Panc1 (cell line): ENCODE data around the gene CREB5.

Experiments
- CTCF ChIP-seq: fragments of 450-650 bp; IDR thresholded peaks from 2 replicates; pipeline ENCODE4 v1.5.1; 2017; ENCODE audit warnings: mild to moderate bottlenecking
- REST ChIP-seq, 2 experiments: IDR thresholded peaks; 2 replicates each; pipeline ENCODE4 v1.6.1; 2011 to 2012; ENCODE audit warnings: low read depth in 2 of 2, control low read depth in 1 of 2, low read length in 1 of 2, mild to moderate bottlenecking in 1 of 2, moderate library complexity in 1 of 2; ENCODE audit not compliant: insufficient read depth in 1 of 2
- TCF7L2 ChIP-seq: IDR thresholded peaks from 2 replicates; pipeline ENCODE4 v1.6.1; 2011; ENCODE audit warnings: mild to moderate bottlenecking, low read depth, low read length, inconsistent platforms

DNA sequence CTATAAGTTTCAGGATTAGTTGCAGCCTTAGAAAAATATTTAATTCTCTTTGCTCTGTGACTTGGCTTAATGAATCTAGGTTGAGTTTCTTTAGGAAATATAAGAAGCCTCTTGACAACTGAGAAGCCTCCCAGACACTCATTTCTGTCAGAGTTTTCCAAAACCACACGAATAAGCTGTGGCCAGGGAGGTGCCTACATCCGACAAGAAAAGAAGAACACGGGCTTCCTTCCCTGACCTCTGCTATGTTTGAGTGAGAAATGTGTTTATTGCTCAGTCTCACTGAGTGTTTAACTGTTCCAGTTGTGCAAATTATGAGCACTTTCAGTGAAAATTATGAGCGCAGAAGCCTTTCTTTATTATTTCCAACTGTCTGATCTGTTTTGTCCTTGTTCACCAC lies 440.8 kb downstream of the CREB5 start:
- TF ChIP-seq CTCF (no peak), TCF7L2 (no peak), REST (IDR thresholded peaks at IDR 0.05; ENCODE audit: insufficient read depth in 1 of 2, low read depth in 2 of 2, low read length in 1 of 2) (no peak)
